SK-N-SH treated with all-trans-retinoic acid at 6 μM for 48 hours (cell line): Measurements from ENCODE around the gene ACBD4.

ENCODE experiments used
- ESRRG ChIP-seq: fragments of 250-450 bp; sonication (Bioruptor Pico); IDR thresholded peaks from 2 replicates; pipeline ENCODE4 v1.6.1; 2021; ENCODE audit warnings: mild to moderate bottlenecking
- ISL1 ChIP-seq: fragments of 250-450 bp; sonication (Bioruptor Pico); IDR thresholded peaks from 2 replicates; pipeline ENCODE4 v2.1.2; 2022; ENCODE audit warnings: mild to moderate bottlenecking, moderate library complexity
- OSR1 ChIP-seq: fragments of 250-450 bp; sonication (Bioruptor Pico); IDR thresholded peaks from 2 replicates; pipeline ENCODE4 v1.8.0; 2022; ENCODE audit warnings: moderate library complexity, mild to moderate bottlenecking, inconsistent platforms
- TOX ChIP-seq: fragments of 250-450 bp; sonication (Bioruptor Pico); IDR thresholded peaks from 2 replicates; pipeline ENCODE4 v1.8.0; 2021; ENCODE audit warnings: mild to moderate bottlenecking, moderate library complexity, borderline replicate concordance
- ZC3H10 ChIP-seq: fragments of 250-450 bp; sonication (Bioruptor Pico); IDR thresholded peaks from 2 replicates; pipeline ENCODE4 v1.5.1; 2021; ENCODE audit warnings: mild to moderate bottlenecking, moderate library complexity
- ZFP30 ChIP-seq: fragments of 450-650 bp; formaldehyde crosslinking; IDR thresholded peaks from 2 replicates; pipeline ENCODE4 v1.5.0; 2022; ENCODE audit warnings: mild to moderate bottlenecking, moderate library complexity
- ZNF565 ChIP-seq: fragments of 450-650 bp; formaldehyde crosslinking; conservative IDR thresholded peaks from 2 replicates; pipeline ENCODE4 v1.5.0; 2020; ENCODE audit warnings: low read depth, mild to moderate bottlenecking, moderate library complexity
- ZNF70 ChIP-seq: fragments of 450-650 bp; formaldehyde crosslinking; IDR thresholded peaks from 2 replicates; pipeline ENCODE4 v1.5.0; 2020; ENCODE audit warnings: mild to moderate bottlenecking, moderate library complexity
- ZNF8 ChIP-seq: fragments of 450-650 bp; formaldehyde crosslinking; IDR thresholded peaks from 2 replicates; pipeline ENCODE4 v1.5.0; 2020; ENCODE audit warnings: mild to moderate bottlenecking, moderate library complexity
- TF ChIP-seq, protein P1 (sequence below): fragments of 250-450 bp; sonication (Bioruptor Pico); IDR thresholded peaks from 2 replicates; pipeline ENCODE4 v1.5.0; 2020; ENCODE audit warnings: mild to moderate bottlenecking, moderate library complexity
- TF ChIP-seq, protein P2 (sequence below): fragments of 250-450 bp; sonication (Bioruptor Pico); IDR thresholded peaks from 2 replicates; pipeline ENCODE4 v1.8.0; 2020; ENCODE audit warnings: mild to moderate bottlenecking, moderate library complexity, borderline replicate concordance

DNA sequence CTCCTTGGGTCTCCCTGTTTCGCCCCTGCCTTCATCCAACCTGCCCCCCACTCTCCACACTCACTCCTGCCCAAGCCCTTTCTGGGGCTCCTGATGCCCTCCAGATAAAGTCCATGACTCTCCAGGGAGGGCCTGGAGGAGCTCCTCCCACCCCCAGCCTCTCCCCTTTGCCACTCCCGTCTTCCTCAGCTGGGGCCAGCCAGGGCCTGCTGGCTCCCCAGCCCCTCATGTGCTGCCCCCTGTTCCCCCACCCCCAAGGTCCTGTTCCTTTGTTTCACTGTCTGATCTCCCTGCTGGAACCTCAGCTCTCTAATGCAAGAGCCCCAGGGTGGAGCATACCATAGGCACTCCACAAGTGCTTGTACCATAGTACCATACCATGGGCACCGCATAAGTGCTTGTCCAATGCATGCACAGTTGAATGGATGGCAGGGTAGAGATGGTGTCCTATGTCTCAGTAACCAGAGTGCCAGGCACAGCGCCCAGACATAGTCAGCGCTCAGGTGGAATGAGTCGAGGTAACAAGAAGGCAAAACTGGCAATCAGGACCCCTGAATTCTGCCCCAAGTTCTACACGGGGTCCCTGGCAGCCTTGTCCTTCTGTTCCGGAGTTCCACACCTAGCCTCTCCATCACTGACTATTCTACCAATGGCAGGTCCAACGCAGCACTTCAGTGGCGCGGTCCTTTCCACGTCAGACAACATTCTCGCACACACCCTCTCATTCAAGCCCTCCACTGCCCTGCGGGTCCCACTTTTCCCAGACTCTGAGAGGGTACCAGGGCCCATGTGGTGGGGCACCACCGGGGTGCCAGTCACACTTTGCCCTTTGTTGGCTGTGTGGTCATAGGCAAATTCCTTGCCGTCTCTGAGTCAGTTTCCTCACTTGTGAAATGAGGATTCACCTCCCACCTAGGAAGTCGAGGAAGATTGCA, 4.5 kb upstream of the ACBD4 start:
- TF ChIP-seq ZC3H10 (CRISPR knock-in tag) = no peak
- TF ChIP-seq ZFP30 (CRISPR knock-in tag) = no peak
- TF ChIP-seq ZNF70 (CRISPR knock-in tag) = no peak
- TF ChIP-seq ZNF565 (CRISPR knock-in tag) = no peak
- TF ChIP-seq, protein P1, sequence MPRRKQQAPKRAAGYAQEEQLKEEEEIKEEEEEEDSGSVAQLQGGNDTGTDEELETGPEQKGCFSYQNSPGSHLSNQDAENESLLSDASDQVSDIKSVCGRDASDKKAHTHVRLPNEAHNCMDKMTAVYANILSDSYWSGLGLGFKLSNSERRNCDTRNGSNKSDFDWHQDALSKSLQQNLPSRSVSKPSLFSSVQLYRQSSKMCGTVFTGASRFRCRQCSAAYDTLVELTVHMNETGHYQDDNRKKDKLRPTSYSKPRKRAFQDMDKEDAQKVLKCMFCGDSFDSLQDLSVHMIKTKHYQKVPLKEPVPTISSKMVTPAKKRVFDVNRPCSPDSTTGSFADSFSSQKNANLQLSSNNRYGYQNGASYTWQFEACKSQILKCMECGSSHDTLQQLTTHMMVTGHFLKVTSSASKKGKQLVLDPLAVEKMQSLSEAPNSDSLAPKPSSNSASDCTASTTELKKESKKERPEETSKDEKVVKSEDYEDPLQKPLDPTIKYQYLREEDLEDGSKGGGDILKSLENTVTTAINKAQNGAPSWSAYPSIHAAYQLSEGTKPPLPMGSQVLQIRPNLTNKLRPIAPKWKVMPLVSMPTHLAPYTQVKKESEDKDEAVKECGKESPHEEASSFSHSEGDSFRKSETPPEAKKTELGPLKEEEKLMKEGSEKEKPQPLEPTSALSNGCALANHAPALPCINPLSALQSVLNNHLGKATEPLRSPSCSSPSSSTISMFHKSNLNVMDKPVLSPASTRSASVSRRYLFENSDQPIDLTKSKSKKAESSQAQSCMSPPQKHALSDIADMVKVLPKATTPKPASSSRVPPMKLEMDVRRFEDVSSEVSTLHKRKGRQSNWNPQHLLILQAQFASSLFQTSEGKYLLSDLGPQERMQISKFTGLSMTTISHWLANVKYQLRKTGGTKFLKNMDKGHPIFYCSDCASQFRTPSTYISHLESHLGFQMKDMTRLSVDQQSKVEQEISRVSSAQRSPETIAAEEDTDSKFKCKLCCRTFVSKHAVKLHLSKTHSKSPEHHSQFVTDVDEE (CRISPR knock-in tag) = no peak
- no peak for TF ChIP-seq TOX (CRISPR knock-in tag)
- TF ChIP-seq ISL1 (CRISPR knock-in tag) = no peak
- no peak for TF ChIP-seq OSR1 (CRISPR knock-in tag)
- TF ChIP-seq ESRRG (CRISPR knock-in tag) = no peak
- TF ChIP-seq ZNF8 (CRISPR knock-in tag) = no peak
- TF ChIP-seq, protein P2, sequence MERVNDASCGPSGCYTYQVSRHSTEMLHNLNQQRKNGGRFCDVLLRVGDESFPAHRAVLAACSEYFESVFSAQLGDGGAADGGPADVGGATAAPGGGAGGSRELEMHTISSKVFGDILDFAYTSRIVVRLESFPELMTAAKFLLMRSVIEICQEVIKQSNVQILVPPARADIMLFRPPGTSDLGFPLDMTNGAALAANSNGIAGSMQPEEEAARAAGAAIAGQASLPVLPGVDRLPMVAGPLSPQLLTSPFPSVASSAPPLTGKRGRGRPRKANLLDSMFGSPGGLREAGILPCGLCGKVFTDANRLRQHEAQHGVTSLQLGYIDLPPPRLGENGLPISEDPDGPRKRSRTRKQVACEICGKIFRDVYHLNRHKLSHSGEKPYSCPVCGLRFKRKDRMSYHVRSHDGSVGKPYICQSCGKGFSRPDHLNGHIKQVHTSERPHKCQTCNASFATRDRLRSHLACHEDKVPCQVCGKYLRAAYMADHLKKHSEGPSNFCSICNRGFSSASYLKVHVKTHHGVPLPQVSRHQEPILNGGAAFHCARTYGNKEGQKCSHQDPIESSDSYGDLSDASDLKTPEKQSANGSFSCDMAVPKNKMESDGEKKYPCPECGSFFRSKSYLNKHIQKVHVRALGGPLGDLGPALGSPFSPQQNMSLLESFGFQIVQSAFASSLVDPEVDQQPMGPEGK (CRISPR knock-in tag) = no peak
